Measurements from ENCODE around the gene MFSD12. TPM values are rescaled to one million over a fixed set of nuclear protein-coding genes. Genes with fewer than 3 reads are reported as not detected.
"Not testable (repeated sequence)": the region's sequence is repeated elsewhere in the genome, so short reads cannot be mapped to it uniquely, and the experiment has no call there.

MFSD12 gene
- total and polyA plus RNA-seq, 4 experiments from 2014 or later, result 45.5 to 136 (median 91.3) TPM

- H3K9me3 Mint-ChIP-seq; H3K9me3 ChIP-seq (ENCODE audit: control insufficient read depth in 1 of 2, low read length in 2 of 2); H3K4me3 ChIP-seq (ENCODE audit: low read length in 2 of 2); H3K27me3 Mint-ChIP-seq; H3K36me3 ChIP-seq (ENCODE audit: insufficient read depth, low read length); POLR2A ChIA-PET (ENCODE audit: partially characterized antibody); intact Hi-C loops (cut with micrococcal nuclease); H3K36me3 Mint-ChIP-seq; H3K4me1 Mint-ChIP-seq; DNase-seq; H3K4me1 ChIP-seq (ENCODE audit: insufficient read depth, low read length); H3K27me3 ChIP-seq (ENCODE audit: insufficient read depth, low read length); H3K27ac Mint-ChIP-seq; H3K27ac ChIP-seq (ENCODE audit: low read depth, low read length): not testable (repeated sequence)
- CTCF ChIA-PET (ENCODE audit: partially characterized antibody), result interaction anchor here (2.4 to 3.0 kb wide), 4 partner anchors 10 to 38 kb away, joined by 9 to 12 read pairs (median 10); partner anchors contain the start of gene MFSD12
- peak overlapping the region in 1 of 8 donors; percentile 25 for H3K4me3 Mint-ChIP-seq
Measured at GRCh38 chr19:3584036-3584802, 26.8 kb upstream of the MFSD12 start.

- intact Hi-C loops (cut with micrococcal nuclease), result not testable (repeated sequence)
- ChIA-PET CTCF (ENCODE audit: partially characterized antibody) (interaction anchor here (1.8 kb wide), 1 partner anchor 10 kb away, joined by 6 read pairs; no protein-coding TSS in a partner anchor), POLR2A (ENCODE audit: partially characterized antibody) (interaction anchor here (1.5 kb wide), 1 partner anchor 25 kb away, joined by 7 read pairs; no protein-coding TSS in a partner anchor)
Measured at GRCh38 chr19:3581792-3582191, 24.4 kb upstream of the MFSD12 start.

GRCh38 chr19:3580156-3580934 lies 23.0 kb upstream of the MFSD12 start:
- Histone ChIP-seq H3K27ac (ENCODE audit: low read depth, low read length) (no peak overlapping the region), H3K27me3 (ENCODE audit: insufficient read depth, low read length) (no peaks in the 10 kb centered on the region), H3K9me3 (ENCODE audit: control insufficient read depth in 1 of 2, low read length in 2 of 2) (no peaks in the 10 kb centered on the region), H3K4me1 (ENCODE audit: insufficient read depth, low read length) (no peaks in the 10 kb centered on the region), H3K4me3 (ENCODE audit: low read length in 2 of 2) (no peak overlapping the region), H3K36me3 (ENCODE audit: insufficient read depth, low read length) (no peaks in the 10 kb centered on the region)
- H3K27me3 Mint-ChIP-seq, result no peaks in the 10 kb centered on the region
- intact Hi-C loops (cut with micrococcal nuclease), result no loop called here
- no peak for DNase-seq
- peaks cover 2 to 6% of the 10 kb centered on the region in 2 donors for H3K36me3 Mint-ChIP-seq
- H3K4me3 Mint-ChIP-seq, result no peak overlapping the region
- H3K9me3 Mint-ChIP-seq, result no peaks in the 10 kb centered on the region
- ChIA-PET POLR2A (ENCODE audit: partially characterized antibody) (interaction anchor here (1.5 kb wide), 1 partner anchor 24 kb away, joined by 7 read pairs; no protein-coding TSS in a partner anchor), CTCF (ENCODE audit: partially characterized antibody) (no interaction called here)
- H3K27ac Mint-ChIP-seq, result no peak overlapping the region
- H3K4me1 Mint-ChIP-seq, result peaks cover 0 to 2% (median 1%) of the 10 kb centered on the region in 4 donors

More at GRCh38 chr19:3581792-3582191, 24.4 kb upstream of the MFSD12 start:
- H3K4me1 Mint-ChIP-seq; H3K4me3 Mint-ChIP-seq; H3K27me3 Mint-ChIP-seq; H3K36me3 ChIP-seq (ENCODE audit: insufficient read depth, low read length); H3K9me3 ChIP-seq (ENCODE audit: control insufficient read depth in 1 of 2, low read length in 2 of 2); H3K4me1 ChIP-seq (ENCODE audit: insufficient read depth, low read length); H3K36me3 Mint-ChIP-seq; H3K27ac ChIP-seq (ENCODE audit: low read depth, low read length); DNase-seq; H3K27me3 ChIP-seq (ENCODE audit: insufficient read depth, low read length); H3K9me3 Mint-ChIP-seq; H3K4me3 ChIP-seq (ENCODE audit: low read length in 2 of 2); H3K27ac Mint-ChIP-seq: not testable (repeated sequence)

GRCh38 chr19:3578390-3578789 lies 21.0 kb upstream of the MFSD12 start:
- Mint-ChIP-seq H3K4me3 (no peak overlapping the region), H3K4me1 (peaks cover 3 to 11% (median 6%) of the 10 kb centered on the region in 4 donors)
- POLR2A ChIA-PET (ENCODE audit: partially characterized antibody), result interaction anchor here (0.9 kb wide), 1 partner anchor 22 kb away, joined by 3 read pairs; no protein-coding TSS in a partner anchor

GRCh38 chr19:3577723-3578344 lies 20.4 kb upstream of the MFSD12 start:
- H3K4me3 Mint-ChIP-seq, result no peak overlapping the region
- H3K4me3 ChIP-seq (ENCODE audit: low read length in 2 of 2), result no peak overlapping the region
- no peak overlapping the region for H3K27ac Mint-ChIP-seq
- no peak for DNase-seq
- ChIA-PET CTCF (ENCODE audit: partially characterized antibody) (interaction anchor here (1.9 kb wide), 1 partner anchor 33 kb away, joined by 6 read pairs; no protein-coding TSS in a partner anchor), POLR2A (ENCODE audit: partially characterized antibody) (interaction anchor here (0.9 kb wide), 1 partner anchor 21 kb away, joined by 3 read pairs; no protein-coding TSS in a partner anchor)
- H3K4me1 ChIP-seq (ENCODE audit: insufficient read depth, low read length), result peaks cover 9% of the 10 kb centered on the region
- no peaks in the 10 kb centered on the region for H3K27me3 ChIP-seq (ENCODE audit: insufficient read depth, low read length)
- no peak overlapping the region for H3K27ac ChIP-seq (ENCODE audit: low read depth, low read length)
- intact Hi-C loops (cut with micrococcal nuclease), result loop anchor here (10.0 kb wide), 1 partner anchor 487 kb away; the partner anchor contains the start of gene ZBTB7A
- peaks cover 8 to 10% of the 10 kb centered on the region in 2 donors for H3K36me3 Mint-ChIP-seq
- H3K27me3 Mint-ChIP-seq, result no peaks in the 10 kb centered on the region
- H3K4me1 Mint-ChIP-seq, result peaks cover 3 to 11% (median 6%) of the 10 kb centered on the region in 4 donors
- no peaks in the 10 kb centered on the region for H3K9me3 ChIP-seq (ENCODE audit: control insufficient read depth in 1 of 2, low read length in 2 of 2)
- no peaks in the 10 kb centered on the region for H3K36me3 ChIP-seq (ENCODE audit: insufficient read depth, low read length)
- H3K9me3 Mint-ChIP-seq, result no peaks in the 10 kb centered on the region

More at GRCh38 chr19:3578390-3578789, 21.0 kb upstream of the MFSD12 start:
- H3K27ac ChIP-seq (ENCODE audit: low read depth, low read length), result no peak overlapping the region
- H3K27me3 ChIP-seq (ENCODE audit: insufficient read depth, low read length), result no peaks in the 10 kb centered on the region
- no peaks in the 10 kb centered on the region for H3K36me3 ChIP-seq (ENCODE audit: insufficient read depth, low read length)
- Mint-ChIP-seq H3K27ac (no peak overlapping the region), H3K9me3 (no peaks in the 10 kb centered on the region), H3K36me3 (peaks cover 8 to 10% of the 10 kb centered on the region in 2 donors), H3K27me3 (no peaks in the 10 kb centered on the region)
- CTCF ChIA-PET (ENCODE audit: partially characterized antibody), result interaction anchor here (1.9 kb wide), 1 partner anchor 33 kb away, joined by 6 read pairs; no protein-coding TSS in a partner anchor
- no peaks in the 10 kb centered on the region for H3K9me3 ChIP-seq (ENCODE audit: control insufficient read depth in 1 of 2, low read length in 2 of 2)
- no peak overlapping the region for H3K4me3 ChIP-seq (ENCODE audit: low read length in 2 of 2)
- intact Hi-C loops (cut with micrococcal nuclease), result loop anchor here (10.0 kb wide), 1 partner anchor 486 kb away; the partner anchor contains the start of gene ZBTB7A
- peaks cover 7% of the 10 kb centered on the region for H3K4me1 ChIP-seq (ENCODE audit: insufficient read depth, low read length)
- DNase-seq, result no peak

- ChIA-PET CTCF (ENCODE audit: partially characterized antibody) (no interaction called here), POLR2A (ENCODE audit: partially characterized antibody) (no interaction called here)
Measured at GRCh38 chr19:3576696-3577443, 19.5 kb upstream of the MFSD12 start.

More at GRCh38 chr19:3576696-3577443, 19.5 kb upstream of the MFSD12 start:
- intact Hi-C loops (cut with micrococcal nuclease), result loop anchor here (10.0 kb wide), 1 partner anchor 488 kb away; the partner anchor contains the start of gene ZBTB7A
- Mint-ChIP-seq H3K27me3 (no peaks in the 10 kb centered on the region), H3K27ac (no peak overlapping the region), H3K36me3 (peaks cover 8 to 11% of the 10 kb centered on the region in 2 donors), H3K4me1 (peaks cover 3 to 21% (median 13%) of the 10 kb centered on the region in 4 donors), H3K4me3 (no peak overlapping the region), H3K9me3 (no peaks in the 10 kb centered on the region)
- Histone ChIP-seq H3K4me3 (ENCODE audit: low read length in 2 of 2) (no peak overlapping the region), H3K9me3 (ENCODE audit: control insufficient read depth in 1 of 2, low read length in 2 of 2) (no peaks in the 10 kb centered on the region), H3K27ac (ENCODE audit: low read depth, low read length) (no peak overlapping the region), H3K27me3 (ENCODE audit: insufficient read depth, low read length) (no peaks in the 10 kb centered on the region), H3K4me1 (ENCODE audit: insufficient read depth, low read length) (peaks cover 14% of the 10 kb centered on the region), H3K36me3 (ENCODE audit: insufficient read depth, low read length) (no peaks in the 10 kb centered on the region)
- DNase-seq, result no peak
